Measurements from ENCODE around the gene PRG3.
"Not testable (repeated sequence)": the region's sequence is repeated elsewhere in the genome, so short reads cannot be mapped to it uniquely, and the experiment has no call there.

The PRG3 gene

DNA sequence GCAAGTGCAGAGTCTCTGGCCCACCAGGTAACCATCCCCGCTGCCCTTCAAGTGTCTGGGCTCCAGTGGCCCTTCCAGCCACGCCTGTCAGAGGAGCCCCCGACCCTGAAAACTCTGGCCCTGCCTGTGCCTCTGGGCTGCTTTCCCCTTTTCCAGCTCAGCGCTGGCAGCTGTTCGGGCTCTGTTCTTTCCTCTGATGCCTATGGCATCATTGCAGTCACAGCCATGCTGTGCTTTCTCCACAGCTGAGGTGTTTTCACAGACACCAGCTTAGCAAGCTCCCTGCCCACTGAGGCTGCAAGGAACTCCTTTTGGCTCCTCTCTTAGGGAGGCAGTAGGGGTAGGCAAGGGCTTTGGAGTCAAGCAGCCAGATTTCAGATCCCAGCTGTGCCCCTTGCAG, 21.6 kb downstream of the PRG3 start:
- DNase-seq: no peak

GRCh38 chr11:57358991-57359390, 22.0 kb downstream of the PRG3 start:
- no peak for DNase-seq

DNA sequence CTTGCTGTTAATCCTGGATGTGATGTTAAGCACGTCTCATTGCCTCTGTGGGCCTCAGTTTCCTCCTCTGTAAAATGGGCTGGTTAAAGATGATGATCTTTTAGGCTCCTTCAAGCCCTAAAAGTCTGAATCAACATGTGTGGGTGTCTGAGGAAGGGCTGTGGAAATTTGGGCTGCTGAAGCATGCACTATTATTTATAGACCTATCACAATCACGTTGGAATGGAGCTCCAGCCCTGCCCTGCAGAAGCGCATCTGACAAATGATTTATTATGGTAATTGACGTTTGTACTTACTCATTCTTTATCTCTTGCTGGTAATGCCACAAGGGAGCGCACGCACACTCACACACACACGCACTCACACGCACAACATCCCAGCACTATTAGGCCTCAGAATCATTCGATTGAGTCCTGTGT, 22.4 kb downstream of the PRG3 start:
- no peak for DNase-seq

DNA sequence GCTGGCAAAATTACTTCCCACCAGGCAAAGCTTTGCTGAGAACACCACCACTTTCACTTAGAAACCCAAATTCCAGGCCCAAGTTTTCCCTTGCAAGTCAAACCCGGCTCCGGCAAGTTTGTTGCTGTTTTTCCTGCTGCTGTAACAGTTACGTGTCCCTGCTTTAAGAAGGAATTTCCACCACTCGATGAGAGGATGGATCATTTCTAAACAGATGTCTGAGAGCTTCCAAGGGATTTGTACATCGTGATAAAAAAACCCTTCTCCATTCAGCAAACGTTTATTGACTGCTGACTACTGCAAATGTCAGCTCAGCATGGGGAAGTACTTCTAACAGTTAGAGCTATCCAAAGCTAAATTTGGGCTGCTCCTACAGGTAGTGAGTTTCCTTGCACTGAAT, 23.1 kb downstream of the PRG3 start:
- no peak for DNase-seq

GRCh38 chr11:57357310-57357709, 23.6 kb downstream of the PRG3 start:
- no peak for DNase-seq

DNA sequence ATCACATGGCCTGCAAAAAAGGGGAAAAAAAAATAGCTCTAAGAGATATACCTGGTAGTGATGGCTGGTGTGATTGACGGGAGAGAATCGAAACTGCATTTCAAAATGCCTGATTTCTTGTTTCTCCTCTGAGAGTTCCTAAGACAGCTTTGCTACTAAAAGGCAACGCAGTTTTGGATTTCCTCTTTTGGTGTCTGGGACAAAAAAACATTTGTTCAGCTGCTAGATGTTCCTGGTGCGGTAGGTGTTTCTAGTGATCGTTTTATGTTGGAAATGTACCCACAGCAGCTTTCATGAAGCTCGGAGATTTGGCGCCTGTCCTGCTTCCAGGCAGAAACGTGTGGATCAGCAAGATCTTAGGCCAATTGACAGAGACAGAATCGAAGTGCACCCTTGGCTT, 24.7 kb downstream of the PRG3 start:
- no peak for DNase-seq

DNA sequence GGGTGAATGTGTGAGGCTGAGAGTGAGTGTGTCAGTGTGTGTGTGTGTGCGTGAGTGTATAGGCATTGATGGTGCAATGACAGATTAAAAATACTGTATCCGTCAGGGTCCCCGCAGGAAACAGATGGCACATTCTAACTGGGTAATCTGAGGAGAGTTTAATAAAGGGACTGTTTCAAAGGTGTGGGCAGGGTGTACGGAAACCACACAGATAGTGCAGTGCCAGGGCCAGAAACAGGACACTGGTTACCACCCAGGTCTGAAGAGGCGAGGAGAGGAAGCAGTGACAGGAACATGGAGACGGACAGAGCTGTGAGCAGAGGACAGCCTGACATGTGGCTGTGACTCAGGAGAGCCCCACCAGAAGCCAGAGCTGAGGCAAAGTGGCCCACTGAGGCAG, 26.3 kb downstream of the PRG3 start:
- no peak for DNase-seq

DNA sequence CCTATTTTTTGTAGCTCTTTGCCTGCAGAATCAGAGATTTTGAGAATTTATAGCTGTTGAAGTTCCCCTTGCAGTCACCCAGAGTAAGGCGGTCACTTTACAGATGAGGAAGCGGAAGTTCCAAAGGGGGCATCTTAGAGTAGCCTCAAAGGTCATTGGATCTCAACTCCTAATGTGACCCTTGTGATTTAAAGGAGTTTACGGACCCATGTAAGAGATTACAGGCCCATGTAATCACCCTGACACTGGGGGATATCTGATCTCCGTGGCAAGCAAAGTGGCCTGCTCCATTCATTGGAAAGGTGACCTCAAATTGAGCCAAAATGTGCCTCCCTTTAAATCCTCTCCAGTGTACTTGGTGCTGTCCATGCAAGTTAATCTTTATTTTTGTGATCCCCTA, 27.1 kb downstream of the PRG3 start:
- no peak for DNase-seq

- no peak for DNase-seq
These were observed 27.5 kb downstream of the PRG3 start for GRCh38 chr11:57353446-57353845.

- no peak for DNase-seq
These were observed 27.9 kb downstream of the PRG3 start for GRCh38 chr11:57353036-57353435.

GRCh38 chr11:57349491-57350274, 31.3 kb downstream of the PRG3 start:
- peak; percentile 90 for DNase-seq

DNA sequence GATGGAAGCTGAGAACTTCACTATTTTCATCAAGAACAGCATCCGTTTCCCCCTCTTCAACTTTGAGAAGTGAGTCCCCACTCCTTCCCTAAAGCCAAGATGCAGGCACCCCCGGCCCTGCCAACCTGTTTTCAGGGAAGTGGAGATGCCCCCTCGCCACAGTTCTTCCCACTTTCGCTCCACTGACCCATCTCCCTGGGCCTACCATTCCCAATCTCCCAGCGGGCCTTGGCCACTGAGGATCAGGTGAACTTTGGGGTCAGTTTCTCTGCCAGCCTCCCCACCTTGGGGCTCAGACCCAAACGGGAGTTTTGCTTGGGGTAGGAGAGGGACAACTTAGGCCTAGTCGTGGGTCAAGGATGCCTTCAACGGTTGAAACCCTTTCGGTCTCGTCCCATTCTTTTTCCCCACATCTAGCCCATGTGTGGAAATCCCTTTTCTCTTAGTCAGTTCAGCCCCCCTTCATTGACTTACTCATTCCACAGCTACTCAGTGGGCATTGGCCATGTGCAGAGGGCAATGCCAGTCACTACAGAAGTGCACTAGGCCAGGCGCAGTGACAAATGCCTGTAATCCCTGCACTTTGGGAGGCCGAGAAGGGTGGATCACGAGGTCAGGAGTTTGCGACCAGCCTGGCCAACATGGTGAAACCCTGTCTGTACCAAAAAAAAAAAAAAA, 32.2 kb downstream of the PRG3 start:
- no peak for DNase-seq

DNA sequence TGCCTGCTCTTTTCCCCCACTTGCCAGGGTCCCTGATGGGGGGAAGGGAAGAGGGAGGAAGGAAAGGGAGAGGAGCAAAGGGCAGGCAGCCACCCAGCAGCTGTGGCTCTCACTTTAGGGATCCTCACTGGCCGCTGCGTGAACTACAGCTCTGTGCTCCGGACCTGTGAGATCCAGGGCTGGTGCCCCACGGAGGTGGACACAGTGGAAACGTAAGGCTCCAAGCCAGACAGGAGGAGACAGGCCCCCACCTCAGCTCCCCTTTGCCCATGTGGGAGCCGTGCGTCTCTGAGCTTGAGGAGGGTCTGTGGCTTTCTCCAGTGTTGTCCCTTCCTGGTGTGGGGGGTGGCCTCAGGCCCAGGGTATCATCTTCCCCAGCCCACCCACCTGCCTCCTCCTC, 32.9 kb downstream of the PRG3 start:
- no peak for DNase-seq

DNA sequence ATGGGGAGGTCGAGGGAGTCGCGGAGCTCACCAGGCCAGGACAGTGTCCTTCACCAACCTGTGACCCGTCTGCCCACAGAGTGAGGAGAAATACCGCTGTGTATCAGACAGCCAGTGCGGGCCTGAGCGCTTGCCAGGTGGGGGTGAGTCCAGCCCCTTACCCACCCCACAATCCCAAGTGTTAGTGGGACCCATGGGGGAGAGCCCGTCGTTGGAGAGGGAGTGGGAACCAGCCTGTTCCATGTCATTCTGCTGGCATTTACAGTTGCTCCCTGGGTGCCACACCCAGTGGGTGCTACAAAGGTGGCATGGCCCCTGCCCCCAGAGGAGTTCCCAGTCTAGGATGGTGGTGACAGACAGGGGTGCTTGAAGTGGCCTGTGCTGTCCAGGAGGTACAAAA, 33.6 kb downstream of the PRG3 start:
- DNase-seq: no peak

DNA sequence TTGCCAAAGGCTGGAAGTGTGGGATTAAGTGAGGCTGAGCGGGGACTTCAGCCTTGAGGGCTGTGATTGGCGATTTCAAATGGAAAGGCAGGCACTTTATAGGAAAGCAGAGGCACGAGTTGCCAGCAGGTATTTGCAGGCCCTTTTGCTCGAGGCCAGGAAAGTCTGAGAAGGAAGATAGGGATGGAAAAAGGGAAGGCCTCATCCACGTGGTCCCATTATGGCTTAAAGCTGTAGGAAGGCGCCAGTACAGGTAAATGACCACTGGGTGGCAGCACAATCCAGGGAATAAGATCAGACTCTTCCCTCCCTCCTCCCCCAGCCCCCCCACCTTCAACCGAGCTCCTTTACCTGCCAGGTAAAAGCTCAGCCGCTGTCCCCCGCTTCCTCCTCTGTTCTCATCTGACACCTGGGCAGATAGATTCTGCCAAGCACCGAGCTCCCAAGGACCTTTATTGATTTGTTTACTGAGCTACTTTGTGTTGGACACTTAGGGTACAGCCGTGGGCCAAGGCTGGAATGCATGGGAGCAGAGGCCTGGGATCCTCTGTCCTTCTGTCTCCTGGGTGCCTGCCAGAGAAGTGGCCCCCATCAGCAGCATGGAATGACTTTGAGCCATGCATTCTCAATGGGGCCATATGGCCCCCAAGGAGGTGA, 35.3 kb downstream of the PRG3 start:
- peak; percentile 87 for DNase-seq

GRCh38 chr11:57344826-57345225, 36.1 kb downstream of the PRG3 start:
- DNase-seq: no peak

DNA sequence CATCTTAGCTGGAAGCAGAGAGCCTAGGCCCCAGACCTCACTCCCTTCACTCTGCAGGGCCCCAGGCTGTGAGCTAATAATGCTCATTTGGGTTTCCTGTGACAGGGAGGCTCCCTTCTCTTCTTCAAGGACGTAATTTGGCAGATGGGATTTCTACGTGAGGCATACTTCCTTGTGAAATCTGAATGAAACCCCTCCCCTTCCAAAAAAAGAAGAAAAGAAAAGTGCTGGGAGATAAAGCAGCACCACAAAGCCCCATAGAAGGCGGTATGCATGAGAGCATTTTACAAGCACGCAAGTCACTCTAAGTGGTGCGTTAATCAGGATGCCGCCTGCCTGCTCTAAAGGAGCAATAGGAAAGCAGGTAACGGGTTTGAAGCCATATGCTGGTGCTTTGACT, 37.1 kb downstream of the PRG3 start:
- DNase-seq: no peak

- no peak for DNase-seq
These were observed 38.2 kb downstream of the PRG3 start for GRCh38 chr11:57342702-57343101.

DNA sequence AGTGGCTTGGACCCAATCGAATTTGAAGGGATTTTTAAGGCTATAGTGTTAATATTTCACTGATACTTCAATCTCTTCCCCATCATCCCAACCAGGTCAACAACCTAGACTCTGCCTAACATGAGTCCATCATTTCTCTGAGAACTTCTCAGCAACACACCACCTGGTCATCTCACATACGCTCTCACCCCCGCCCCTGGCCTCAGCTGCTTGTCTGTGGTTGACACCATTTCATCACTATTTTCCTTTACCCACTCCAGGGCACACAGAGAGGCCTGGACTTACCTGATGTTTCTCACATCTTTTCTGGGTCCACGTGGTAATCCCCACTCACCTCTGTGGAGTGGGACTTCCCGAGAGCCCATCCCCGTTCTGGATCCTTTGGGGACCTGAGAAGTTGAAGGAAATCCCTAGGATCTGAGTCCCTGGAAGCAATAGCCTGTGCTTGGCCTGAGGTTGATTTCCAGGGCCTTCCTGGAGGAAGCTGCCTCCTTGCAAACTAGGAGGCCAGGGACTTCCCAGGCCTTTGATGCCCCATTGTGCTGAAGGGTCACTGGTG, 39.6 kb downstream of the PRG3 start:
- no peak for DNase-seq

DNA sequence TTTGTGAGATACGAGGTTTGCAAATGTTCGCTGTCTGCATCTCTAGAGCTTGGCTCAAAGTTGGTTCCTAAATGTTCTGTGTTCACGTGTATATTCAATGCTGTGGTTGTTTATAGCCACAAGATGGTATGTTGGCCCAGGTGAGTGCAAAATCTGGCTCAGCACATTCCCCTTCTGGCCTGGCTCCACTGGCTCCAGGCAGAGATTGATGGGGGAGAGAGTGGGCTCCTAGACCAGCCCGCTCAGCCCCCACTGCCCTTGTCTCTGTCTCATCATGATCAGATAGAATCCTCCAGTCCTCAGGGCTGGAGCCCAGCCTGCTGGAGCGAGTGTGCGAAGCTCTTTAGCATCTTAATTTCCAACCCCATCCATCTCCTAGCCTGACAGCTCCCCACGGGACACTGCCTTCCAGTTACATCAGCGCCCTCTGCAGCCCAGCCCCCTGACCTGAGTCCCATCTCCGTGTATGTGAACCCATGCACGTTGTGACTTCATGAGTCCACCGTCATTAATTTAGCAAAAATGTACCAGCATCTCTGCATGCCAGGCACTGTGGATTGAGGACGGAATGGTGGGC, 40.8 kb downstream of the PRG3 start:
- DNase-seq: no peak

DNA sequence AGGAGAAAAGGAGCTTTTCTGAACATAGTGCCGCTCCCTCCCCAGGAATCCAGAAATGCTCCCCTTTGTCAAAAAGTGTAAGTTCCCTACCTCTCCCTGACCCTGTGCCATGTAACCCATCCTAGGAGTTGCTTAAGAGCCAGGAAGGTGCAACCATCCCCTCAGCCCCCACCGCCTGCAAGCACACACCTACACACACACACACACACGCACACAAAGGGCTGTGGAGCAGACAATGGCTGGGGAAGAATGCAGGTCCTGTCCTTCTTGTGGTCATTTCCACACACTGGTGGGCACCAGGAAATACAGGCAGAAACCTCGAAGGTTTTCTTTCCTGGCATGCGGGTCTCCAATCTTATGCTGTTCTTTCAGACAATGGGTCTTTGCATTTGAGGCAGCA, 41.6 kb downstream of the PRG3 start:
- DNase-seq: no peak

- no peak for DNase-seq
These were observed 42.8 kb downstream of the PRG3 start, which contains the start of gene P2RX3 for GRCh38 chr11:57338142-57338541. Gene P2RX3, plus strand, starts transcription at chr11:57338352. Its CDS starts 199 bp downstream, at chr11:57338551.

DNA sequence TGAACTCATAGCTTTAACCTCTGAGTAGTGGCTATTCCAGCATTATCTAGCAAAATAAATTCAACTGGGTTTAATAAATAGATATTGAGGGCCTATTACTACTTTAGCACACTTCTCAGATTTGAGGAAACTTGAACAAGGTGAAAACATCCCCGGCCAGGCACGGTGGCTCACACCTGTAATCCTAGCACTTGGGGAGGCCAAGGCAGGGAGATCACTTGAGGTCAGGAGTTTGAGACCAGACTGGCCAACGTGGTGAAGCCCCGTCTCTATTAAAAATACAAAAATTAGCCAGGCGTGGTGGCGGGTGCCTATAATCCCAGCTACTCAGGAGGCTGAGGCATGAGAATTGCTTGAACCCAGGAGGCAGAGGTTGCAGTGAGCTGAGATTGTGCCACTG, 44.1 kb downstream of the PRG3 start:
- DNase-seq: not testable (repeated sequence)

Data from activated effector memory CD4-positive, alpha-beta T cell treated with anti-CD3 and anti-CD28 coated beads, Interleukin-2, amount 50 U/mL, for 16 hours (primary cell).